Keratinocyte (primary cell): ENCODE results near the gene TAF11L14. TPM values are rescaled to one million over a fixed set of nuclear protein-coding genes. Genes with fewer than 3 reads are reported as not detected.

Source experiments
- DNase-seq: peaks from one replicate; pipeline ENCODE4 v3.0.0-alpha.2; 2011; ENCODE audit warnings: low read depth, missing footprints, low spot score
- FAIRE-seq: peaks from 2 replicates; lab custom pipeline; 2011; peaks lifted over from hg19 to GRCh38; lab: Jason Lieb, UNC
- H2AFZ ChIP-seq: 2 replicates; pipeline ENCODE4 v1.6.0; 2012; ENCODE audit warnings: low read length, control low read depth, inconsistent platforms; ENCODE audit not compliant: control insufficient read depth
- H3K27ac ChIP-seq: 2 replicates; pipeline ENCODE4 v1.5.1; 2011; ENCODE audit warnings: low read length; ENCODE audit not compliant: control insufficient read depth, insufficient read depth
- H3K27me3 ChIP-seq: 3 replicates; pipeline ENCODE4 v1.6.0; 2011; ENCODE audit warnings: low read length; ENCODE audit not compliant: control insufficient read depth, insufficient read depth; ENCODE audit errors: extremely low read depth
- H3K36me3 ChIP-seq, 2 experiments: 2 replicates in 1 of 2; 3 replicates in 1 of 2; pipeline ENCODE4 v1.5.1; 2011; ENCODE audit warnings: low read length in 2 of 2, mild to moderate bottlenecking in 1 of 2; ENCODE audit not compliant: control insufficient read depth in 2 of 2, insufficient read depth in 2 of 2; ENCODE audit errors: extremely low read depth in 1 of 2
- H3K4me1 ChIP-seq: 3 replicates; pipeline ENCODE4 v1.5.1; 2011; ENCODE audit warnings: low read length; ENCODE audit not compliant: control insufficient read depth, insufficient read depth; ENCODE audit errors: extremely low read depth
- H3K4me2 ChIP-seq: 3 replicates; pipeline ENCODE4 v1.6.0; 2011; ENCODE audit warnings: low read depth, low read length; ENCODE audit not compliant: control insufficient read depth, insufficient read depth; ENCODE audit errors: extremely low read depth
- H3K4me3 ChIP-seq, 3 experiments: fragments of 200-600 bp in 1 of 3; sonication (generic) in 1 of 3; 2 replicates in 2 of 3; 3 replicates in 1 of 3; pipeline ENCODE4 v1.5.1; 2011 to 2016; ENCODE audit warnings: low read length in 3 of 3, mild to moderate bottlenecking in 3 of 3, control low read depth in 2 of 3, inconsistent platforms in 1 of 3, low read depth in 1 of 3, mixed read lengths in 1 of 3, mixed run types in 1 of 3, moderate library complexity in 1 of 3; ENCODE audit not compliant: control insufficient read depth in 2 of 3, insufficient read depth in 2 of 3; ENCODE audit errors: extremely low read depth in 1 of 3
- H3K79me2 ChIP-seq: 2 replicates; pipeline ENCODE4 v1.6.0; 2012; ENCODE audit warnings: low read length; ENCODE audit not compliant: control insufficient read depth, insufficient read depth
- H3K9ac ChIP-seq: 3 replicates; pipeline ENCODE4 v1.6.0; 2011; ENCODE audit warnings: low read length; ENCODE audit not compliant: control insufficient read depth, insufficient read depth; ENCODE audit errors: extremely low read depth
- H3K9me1 ChIP-seq: 3 replicates; pipeline ENCODE4 v1.6.0; 2011; ENCODE audit warnings: low read length; ENCODE audit not compliant: control insufficient read depth, insufficient read depth; ENCODE audit errors: extremely low read depth
- H3K9me3 ChIP-seq: 2 replicates; pipeline ENCODE4 v1.5.1; 2012; ENCODE audit warnings: low read depth, low read length; ENCODE audit not compliant: control insufficient read depth
- H4K20me1 ChIP-seq: 3 replicates; pipeline ENCODE4 v1.6.0; 2011; ENCODE audit warnings: low read length; ENCODE audit not compliant: control insufficient read depth, insufficient read depth; ENCODE audit errors: extremely low read depth
- CTCF ChIP-seq, 3 experiments: IDR thresholded peaks in 1 of 3; conservative IDR thresholded peaks in 1 of 3; optimal IDR thresholded peaks in 1 of 3; 2 replicates in 2 of 3; 3 replicates in 1 of 3; pipeline versions ENCODE3 to v1.5.1; 2011; ENCODE audit warnings: low read length in 3 of 3, mild to moderate bottlenecking in 3 of 3, moderate library complexity in 2 of 3, control low read depth in 1 of 3, inconsistent platforms in 1 of 3; ENCODE audit not compliant: insufficient read depth in 2 of 3; ENCODE audit errors: extremely low read depth in 1 of 3
- EZH2 ChIP-seq: IDR thresholded peaks from one replicate; pipeline ENCODE4 v1.6.1; 2012; ENCODE audit warnings: inconsistent platforms, mild to moderate bottlenecking, low read length, moderate library complexity
- dilution Hi-C: fragments of 300-500 bp; cut with MboI; formaldehyde crosslinking; loops from one replicate; pipeline ENCODE4 v1.7.0; 2020; ENCODE audit warnings: low sequenced_read_pairs; ENCODE audit not compliant: extremely low pct_ligation_motif_present
- polyA plus RNA-seq, 5 experiments: library from polyadenylated mRNA; depleted of rRNA in 3 of 5; stranded (reverse) in 3 of 5; stranded (forward) in 1 of 5; unstranded in 1 of 5; fragments of >200 nt; gene quantifications; 1 replicate in 1 of 5; 2 replicates in 3 of 5; 3 replicates in 1 of 5; pipeline versions ENCODE4 v1.2.1 to v1.2.3, GENCODE V29; 2011 to 2012; ENCODE audit warnings: missing spikeins in 2 of 5, low read depth in 1 of 5, low replicate concordance in 1 of 5

Gene TAF11L14
- polyA plus RNA-seq, 1 donor (not counting 4 experiments of a cell fraction or from before 2014, with no cell fraction given) = not detected

GRCh38 chr5:17678751-17679324 is 44.6 kb downstream of the TAF11L14 start:
- no peak overlapping the region for H2AFZ ChIP-seq
- no peak for DNase-seq
- peaks cover 3% of the 10 kb centered on the region for H3K4me1 ChIP-seq
- H3K27ac ChIP-seq = no peak overlapping the region
- H3K9me3 ChIP-seq = no peaks in the 10 kb centered on the region
- FAIRE-seq = no peak
- H3K4me3 ChIP-seq = no peak overlapping the region
- dilution Hi-C loops = no loop called here
- no peak overlapping the region for H3K9ac ChIP-seq
- H4K20me1 ChIP-seq = no peaks in the 10 kb centered on the region
- no peaks in the 10 kb centered on the region for H3K9me1 ChIP-seq
- no peaks in the 10 kb centered on the region for H3K79me2 ChIP-seq
- no peak overlapping the region for H3K4me2 ChIP-seq
- no peak for TF ChIP-seq EZH2
- no peak for TF ChIP-seq CTCF (optimal IDR thresholded peaks at IDR 0.05 in 1 of 3, IDR thresholded peaks at IDR 0.05 in 1 of 3, conservative IDR thresholded peaks at IDR 0.05 in 1 of 3; ENCODE audit: extremely low read depth in 1 of 3, insufficient read depth in 2 of 3, low read length in 3 of 3)
- H3K27me3 ChIP-seq = no peaks in the 10 kb centered on the region
- no peaks in the 10 kb centered on the region for H3K36me3 ChIP-seq

GRCh38 chr5:17679597-17680203 is 45.4 kb downstream of the TAF11L14 start:
- FAIRE-seq (peak; percentile 81), DNase-seq (no peak)
- Histone ChIP-seq H3K4me1 (peaks cover 3% of the 10 kb centered on the region), H3K79me2 (no peaks in the 10 kb centered on the region), H3K9me1 (no peaks in the 10 kb centered on the region), H2AFZ (no peak overlapping the region), H4K20me1 (no peaks in the 10 kb centered on the region), H3K9ac (no peak overlapping the region), H3K27me3 (no peaks in the 10 kb centered on the region), H3K27ac (no peak overlapping the region), H3K9me3 (no peaks in the 10 kb centered on the region), H3K4me2 (no peak overlapping the region), H3K4me3 (no peak overlapping the region), H3K36me3 (no peaks in the 10 kb centered on the region)
- dilution Hi-C loops = no loop called here
- TF ChIP-seq EZH2 (no peak), CTCF (optimal IDR thresholded peaks at IDR 0.05 in 1 of 3, IDR thresholded peaks at IDR 0.05 in 1 of 3, conservative IDR thresholded peaks at IDR 0.05 in 1 of 3; ENCODE audit: extremely low read depth in 1 of 3, insufficient read depth in 2 of 3, low read length in 3 of 3) (no peak)
